ENCODE measurements around the gene TFB1M.
A peak's percentile ranks its signal among the peaks of the same experiment; 100 is the strongest.
"Not testable (repeated sequence)": the region's sequence is repeated elsewhere in the genome, so short reads cannot be mapped to it uniquely, and the experiment has no call there.

Gene TFB1M

DNA sequence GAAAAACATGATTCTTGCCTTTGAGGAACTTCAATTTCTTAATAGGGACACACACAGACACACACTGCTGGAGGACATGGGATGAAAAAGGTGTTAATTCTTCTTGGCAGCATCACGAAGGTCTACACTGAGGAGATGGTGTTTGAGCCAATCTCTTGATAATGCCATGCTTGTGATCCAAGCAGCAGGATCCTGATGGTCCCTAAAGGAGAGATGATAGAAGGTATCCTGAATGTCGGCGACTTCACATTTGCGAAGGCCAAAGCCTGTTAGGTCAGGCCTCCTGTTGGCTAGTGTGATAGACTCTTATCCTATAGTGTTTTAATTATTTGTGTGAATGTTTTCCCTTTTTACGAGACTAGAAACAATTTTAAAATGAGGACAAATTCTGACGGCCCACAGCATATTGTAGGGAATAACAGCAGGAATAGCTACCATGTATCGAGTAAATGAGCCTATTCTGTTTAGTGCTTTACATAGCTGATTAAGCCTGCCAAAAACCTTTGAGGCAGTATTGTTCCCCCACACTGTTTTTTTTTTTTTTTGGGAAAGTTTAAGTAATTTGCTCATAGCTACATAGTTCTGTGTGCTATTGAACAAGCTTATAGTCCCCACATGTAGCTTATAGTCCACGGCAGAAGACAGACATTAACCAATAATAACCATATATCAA is 15.3 kb upstream of the TFB1M start:
- DNase-seq = no peak

DNA sequence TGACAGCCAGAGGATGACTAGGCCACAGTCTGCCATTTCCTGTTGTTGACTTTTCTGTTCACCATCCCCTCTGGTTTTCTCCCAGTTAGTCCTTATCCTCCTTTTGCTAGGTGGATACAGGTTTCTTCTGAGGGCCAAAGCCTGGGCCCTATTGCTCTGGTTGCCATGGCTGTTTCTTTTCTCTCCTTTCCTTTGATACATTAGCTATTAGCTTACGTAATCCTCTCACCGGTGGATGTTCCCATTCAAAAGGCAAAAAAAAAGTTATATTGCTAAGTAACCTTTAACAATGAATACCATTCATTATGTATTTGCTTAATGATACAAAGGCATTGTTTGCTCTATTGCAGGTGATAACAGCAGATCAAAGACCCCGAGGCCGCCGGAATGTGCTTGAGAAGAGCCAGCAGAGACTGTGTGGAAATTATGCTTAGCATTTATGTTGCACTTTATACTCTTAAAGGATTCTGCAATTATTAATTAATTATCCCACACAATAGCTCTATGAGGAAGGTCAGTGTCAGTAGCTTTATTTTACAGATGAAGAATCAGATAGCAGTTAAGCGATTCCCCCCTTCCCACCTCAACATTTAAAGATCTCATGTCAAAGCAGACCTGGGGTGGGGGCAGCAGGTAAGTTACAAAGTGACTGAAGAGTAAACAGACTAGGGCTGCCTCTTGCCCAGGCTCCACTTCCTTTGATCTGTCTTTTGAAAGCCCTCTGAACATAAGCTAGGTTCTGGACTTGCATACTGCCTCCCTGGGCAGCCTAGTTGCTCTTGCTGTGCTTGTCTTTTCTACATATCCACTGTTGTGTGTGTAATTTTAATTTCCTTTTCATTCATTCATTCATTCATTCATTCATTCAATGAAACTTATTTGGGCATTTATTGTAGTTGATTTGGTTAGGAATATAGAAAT is 14.5 kb upstream of the TFB1M start:
- no peak for DNase-seq

DNA sequence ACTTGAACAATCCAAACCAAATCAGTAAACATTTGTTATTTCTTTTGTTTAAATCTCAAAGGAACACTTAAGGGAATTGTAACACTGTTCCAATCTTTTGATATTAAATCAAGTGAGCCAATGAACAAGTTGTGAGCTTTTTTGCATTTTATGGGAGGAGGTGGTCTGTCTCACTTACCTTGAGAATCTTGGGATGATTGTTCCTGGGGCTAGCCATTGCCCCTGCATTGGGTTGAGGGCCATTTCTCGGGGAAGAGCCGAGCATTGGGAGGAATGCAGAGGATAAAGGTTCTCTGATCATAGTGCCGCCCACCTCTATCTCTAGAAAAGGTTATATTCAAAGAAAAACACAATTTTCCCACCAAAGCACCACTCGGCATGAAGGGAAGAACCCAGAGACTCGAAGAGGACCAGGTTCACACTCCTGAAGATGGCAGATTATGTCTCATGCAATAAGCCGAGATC is 13.8 kb upstream of the TFB1M start:
- DNase-seq = no peak

DNA sequence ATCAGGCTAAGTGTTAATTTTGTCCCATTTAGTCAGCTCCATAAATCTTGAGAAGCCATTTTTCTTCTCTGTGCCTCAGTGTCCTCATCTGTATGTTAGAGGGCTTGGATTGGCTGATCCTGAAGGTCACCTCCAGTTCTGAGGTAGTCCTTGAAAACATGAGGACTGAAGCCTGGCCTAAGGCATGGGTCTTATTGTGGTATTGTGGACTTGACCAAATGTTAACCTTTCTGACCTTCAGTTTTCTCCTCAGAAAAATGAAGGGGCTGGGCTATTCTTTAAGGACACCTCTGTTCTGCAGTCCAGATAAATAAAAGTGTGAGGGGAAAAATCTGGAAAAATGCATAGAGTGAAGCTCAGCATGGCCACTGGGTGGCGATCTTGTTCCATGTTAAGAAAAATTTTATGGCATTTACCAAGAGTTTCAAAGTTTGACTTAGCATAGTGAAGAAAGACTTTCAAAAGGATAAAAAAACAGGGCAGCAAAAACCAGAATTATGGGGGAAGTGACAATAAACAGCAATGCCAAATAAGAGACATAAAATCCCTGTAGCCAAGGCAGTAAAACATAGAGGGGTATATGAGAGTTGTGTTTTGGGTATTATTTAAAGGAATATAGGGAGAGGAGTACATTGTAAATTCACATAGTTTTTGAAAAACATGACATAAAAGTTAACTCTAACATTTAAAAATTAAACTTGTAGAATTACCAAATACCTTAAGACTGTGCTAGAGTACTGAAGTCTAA is 13.2 kb upstream of the TFB1M start:
- peak; percentile 69 for DNase-seq

DNA sequence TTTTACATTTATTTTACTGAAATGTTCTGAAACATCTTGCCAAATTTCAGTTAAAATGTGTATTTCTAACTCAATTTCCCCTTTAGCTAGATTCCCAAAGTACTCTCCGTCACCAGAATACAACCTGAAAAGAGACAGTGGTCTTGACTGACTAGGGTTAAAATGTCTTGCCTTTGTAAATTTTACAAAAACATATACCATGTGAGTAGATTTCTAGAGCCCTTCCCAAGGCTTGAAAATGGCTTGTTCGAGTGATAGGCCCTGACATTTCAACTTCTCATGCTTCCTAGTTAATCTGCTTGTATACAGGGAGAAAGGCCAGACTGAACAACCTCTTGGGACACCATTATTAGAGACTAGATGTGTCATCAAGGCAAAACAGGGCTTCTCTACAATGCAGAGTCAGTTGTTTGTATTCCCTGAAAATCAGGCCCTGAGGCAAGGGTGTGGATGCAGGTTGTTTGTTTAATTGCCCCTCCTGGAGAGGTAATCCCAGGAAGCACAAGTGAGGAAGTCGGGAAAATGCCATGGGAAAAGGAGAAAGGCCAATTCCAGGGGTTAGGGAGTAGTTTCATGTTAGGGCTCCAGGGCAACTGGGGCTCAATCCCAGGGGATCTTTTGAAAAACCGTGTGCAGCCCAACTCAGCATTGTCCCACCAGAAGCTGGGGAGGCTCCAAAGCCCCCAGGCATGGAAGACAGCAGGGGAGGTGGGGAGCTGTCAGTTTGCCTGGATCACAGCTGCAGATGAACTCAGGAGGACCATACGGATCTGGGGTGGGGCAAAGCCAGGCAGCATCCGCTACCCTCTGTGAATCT is 11.6 kb upstream of the TFB1M start:
- DNase-seq = no peak

DNA sequence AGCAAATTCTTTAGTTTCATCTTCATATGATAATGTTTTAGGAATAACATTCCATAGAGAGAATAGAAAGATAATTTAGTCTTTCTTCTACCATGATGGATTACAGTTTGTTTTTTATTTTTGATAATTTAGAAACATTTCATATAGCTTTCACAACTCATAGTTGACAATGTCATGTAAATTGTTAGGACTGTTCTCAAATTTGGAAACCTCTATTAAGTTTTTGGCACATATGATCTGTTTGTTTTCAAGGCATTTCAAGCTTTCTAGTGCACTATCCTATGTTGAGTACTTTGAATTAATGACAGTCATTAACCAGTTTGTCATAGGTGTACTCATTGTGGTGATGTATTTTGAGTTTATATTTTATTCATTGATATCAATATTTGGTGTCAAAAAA is 10.7 kb upstream of the TFB1M start:
- no peak for DNase-seq

DNA sequence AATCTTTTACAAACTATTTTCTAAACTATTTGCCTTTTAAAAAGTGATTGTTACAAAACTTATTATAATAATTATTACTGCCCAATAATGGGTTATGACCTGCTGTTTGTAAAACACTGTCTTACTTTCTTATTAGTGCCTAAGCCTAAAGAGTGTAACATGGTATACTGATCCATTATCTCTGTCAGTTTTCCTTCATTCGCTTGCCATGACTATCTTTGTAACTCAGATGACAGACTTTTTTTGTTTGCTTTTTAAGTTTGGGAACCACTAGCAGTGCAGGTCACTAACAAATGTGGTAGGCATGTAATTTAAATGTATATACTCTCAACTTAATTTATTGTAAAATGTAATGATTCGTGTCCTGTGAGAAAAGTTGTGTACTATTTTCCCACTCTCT is 9.9 kb upstream of the TFB1M start:
- DNase-seq = no peak

DNA sequence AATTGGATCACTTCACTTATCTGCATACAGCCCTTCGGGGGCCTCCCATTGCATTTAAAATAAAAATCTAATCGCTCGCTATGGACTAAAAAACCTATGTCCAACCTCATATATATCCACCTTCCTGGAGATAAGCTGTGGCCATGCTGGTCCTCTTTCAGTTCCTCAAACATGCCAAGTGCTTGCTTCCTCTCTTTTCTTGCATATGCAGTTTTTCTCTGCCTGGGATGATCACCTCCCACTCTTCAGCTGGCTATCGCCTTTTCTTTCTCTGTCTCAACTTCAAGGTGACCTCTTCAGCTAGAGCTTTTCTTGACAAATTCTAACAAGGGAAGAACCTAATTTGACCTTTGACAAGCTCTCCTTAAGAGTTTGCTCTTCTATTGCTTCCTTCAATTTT is 5.6 kb upstream of the TFB1M start:
- DNase-seq = no peak

DNA sequence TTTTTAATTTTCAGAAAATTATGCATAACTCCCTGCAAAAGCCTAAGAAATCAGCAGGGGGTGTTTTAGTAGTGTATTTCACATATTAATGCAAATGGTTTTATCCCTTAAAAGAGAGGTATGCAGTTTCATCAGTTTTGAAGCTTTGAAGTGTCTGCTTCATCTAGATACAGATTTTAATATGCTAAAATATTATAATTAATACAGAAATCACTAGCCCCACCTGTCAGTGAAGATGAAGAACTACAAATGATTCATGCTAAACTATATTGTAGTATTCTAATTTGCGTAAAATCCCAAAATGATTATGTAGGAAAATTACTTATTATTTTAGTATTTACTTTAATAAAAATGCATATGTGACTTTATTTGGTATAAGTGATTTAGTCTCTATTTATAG is 2.9 kb upstream of the TFB1M start:
- DNase-seq = no peak

DNA sequence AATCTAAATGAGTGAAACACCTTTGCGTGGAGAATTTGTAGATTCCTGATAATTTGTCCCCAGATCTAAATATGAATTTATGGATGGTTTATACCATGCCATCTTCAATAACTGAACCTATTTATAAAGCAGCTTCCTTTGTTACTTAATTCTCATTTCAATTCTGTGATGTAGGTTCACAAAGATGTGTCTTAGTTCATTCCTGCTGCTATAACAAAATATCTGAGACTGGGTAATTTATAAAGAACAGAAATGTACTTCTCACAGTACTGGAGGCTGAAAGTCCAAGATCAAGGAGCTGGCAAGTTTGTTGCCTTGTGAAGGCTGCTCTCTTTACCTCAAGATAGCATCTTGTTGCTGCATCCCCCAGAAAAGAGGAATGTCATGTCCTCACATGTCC is 2.1 kb upstream of the TFB1M start:
- no peak for DNase-seq

DNA sequence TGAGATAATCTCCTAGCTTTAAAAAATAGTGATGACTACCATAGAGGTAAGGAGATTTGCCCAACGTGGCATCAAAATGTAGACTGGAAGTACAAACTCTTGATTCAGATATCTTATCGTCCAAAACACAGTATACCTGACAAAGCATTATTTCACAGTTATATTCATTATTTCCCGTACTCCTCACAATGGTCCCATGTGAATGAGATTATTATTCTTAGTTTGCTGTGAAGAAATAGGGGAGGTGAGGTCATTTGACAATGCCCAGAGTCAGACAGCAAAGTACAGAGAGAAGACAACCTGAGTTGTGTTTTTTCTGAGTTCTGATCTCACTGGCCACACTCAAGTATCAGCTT is 1.2 kb upstream of the TFB1M start:
- no peak for DNase-seq

DNA sequence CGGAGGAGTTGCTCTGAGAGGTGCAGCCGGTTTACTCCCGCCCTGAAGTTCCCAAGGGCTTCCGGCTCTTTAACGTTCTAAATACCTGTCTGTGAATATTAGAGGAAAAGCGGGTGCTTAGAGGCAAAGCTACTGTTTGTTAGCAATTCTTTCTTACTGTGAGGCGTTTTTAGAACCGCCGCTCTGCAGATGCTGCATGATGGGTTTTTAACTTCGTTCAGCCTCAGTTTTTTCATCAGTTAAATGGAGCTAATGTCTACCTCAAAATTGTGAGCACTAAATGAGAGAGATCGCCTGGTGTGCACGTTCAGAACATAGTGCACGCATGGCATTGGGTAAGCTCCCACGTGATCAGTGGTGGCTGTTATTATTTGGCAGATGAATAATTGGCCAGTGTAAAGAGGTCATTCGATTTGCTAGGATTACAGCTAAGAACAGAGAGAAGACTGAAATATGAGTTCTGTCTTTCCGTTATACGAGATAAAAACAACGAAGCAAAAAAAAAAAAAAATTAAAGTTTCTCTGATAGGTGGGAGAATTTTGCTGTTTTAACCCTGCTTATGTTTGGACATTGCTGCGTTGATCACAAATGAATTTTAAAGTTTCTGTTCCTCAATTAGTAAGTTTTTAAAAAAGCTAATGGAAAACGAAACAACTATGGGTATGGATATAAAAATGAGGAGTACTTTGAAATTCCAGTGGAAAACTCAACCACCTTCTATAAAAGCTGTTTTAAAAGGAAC is 660 bp upstream of the TFB1M start:
- DNase-seq = peak; percentile 61

GRCh38 chr6:155313602-155314091 is 637 bp downstream of the TFB1M start:
- DNase-seq = no peak

DNA sequence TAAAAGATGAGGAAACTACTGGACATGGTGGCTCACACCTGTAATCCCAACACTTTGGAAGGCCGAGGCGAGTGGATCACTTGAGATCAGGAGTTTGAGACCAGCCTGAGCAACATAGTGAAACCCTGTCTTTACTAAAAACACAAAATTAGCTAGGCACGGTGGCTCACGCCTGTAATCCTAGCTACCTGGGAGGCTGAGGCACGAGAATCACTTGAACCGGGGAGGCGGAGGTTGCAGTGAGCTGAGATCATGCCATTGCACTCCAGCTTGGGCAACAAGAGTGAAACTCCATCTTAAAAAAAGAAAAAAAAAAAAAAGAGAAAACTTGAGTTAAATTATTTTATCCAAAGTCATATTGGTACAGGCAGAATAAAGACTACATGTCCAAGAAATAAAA is 1.3 kb downstream of the TFB1M start:
- not testable (repeated sequence) for DNase-seq

DNA sequence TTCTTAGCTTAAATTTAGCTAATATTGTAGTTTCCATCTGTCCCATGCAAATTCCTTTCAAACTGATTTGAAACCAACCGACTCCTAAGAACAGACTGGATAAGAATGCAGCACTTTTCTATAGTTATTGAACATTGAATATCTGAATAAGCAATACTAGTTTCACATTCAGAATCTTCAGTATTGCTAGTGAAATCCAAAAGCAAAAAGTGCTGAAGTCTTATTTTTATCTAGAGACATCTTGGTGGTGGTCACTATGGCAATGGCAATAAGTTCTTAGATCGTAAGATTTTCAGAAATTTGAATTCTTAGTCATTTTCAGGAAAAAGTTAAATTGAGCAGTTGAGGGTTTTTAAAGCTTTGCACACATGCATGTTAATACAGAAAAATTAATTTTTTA is 2.7 kb downstream of the TFB1M start:
- DNase-seq = no peak

- DNase-seq = no peak
These were observed 3.2 kb downstream of the TFB1M start for GRCh38 chr6:155311086-155311485.

GRCh38 chr6:155310596-155310995 is 3.7 kb downstream of the TFB1M start:
- DNase-seq = no peak

DNA sequence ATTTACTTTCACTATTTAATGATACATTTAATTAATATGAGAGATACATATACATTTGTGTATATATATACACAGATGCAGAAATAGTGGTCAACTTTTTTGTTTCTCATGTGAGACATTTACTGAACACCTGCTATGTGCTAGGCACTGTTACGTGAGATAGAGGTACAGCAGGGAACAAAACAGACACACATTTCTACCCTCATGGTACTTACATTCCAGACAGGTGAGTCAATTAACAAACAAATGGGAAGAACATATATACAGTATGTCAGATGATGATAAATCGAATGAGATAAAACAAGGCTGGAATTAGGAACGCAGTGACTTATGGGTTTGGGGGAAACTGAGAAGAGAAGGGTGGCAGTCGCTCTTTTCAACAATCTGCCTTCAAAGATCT is 5.1 kb downstream of the TFB1M start:
- DNase-seq = no peak

- DNase-seq = no peak
These were observed 7.3 kb downstream of the TFB1M start for GRCh38 chr6:155306958-155307357.

DNA sequence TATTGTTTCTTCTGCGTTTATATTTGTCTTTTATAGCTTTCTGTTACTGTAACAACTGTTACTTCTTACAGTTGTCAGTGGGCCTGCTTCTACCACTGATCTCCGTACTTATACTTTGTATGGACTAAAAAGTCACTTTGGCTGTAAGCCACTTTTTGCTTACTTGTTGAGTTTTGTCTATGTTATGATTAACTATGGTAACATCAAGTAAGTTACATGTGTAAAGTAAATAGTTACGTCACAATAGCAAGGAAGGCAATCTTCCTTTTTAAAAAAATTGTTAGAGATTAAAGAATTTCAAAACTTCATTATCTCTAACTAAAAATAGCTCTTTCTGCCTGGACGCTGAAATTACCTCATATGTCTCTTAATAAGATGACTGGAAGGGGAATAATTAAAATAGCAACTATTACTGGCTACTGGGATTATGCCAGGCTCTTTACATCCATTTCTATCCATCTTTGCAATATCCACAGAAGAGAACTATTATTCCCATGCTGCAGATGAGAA is 10.9 kb downstream of the TFB1M start:
- no peak for DNase-seq

DNA sequence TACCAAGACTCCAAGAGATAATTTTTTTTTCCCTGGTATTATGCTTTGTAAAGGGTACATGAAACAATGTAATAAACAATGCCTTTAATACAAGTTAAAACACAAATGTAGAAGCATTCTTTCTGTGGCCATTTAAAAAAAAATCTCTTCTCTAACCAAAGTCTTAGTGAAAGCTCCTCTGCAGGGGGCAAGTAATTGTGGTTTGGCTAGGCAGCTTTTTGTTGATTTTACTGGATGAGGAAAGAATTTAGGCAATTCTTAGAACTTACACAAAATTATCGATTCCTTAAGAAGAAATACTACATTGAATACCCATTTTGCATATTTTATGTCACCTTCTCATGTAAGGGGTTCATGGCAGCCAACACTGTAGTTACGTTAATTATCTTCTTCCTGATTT is 12.4 kb downstream of the TFB1M start:
- DNase-seq = no peak

DNA sequence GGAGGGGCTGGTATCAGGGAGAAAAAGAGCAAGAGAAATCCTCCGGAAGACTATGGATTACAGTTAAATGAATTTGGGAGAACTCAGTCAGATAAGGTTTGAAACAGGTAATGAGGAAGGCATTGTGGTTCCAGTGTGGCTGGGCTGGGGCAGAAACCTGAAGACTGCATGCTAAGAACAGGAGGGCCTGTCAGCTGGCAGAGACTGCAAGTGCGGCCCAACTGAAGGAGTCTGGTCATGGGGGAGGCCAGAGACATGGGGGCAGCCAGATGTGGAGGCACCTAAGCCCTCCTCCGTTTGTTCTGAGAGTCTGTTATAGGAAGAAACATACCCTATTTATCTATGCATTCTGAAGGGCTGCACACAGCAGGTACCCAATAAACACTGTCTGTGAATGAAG is 16.6 kb downstream of the TFB1M start:
- DNase-seq = no peak
